Measurements from ENCODE around the gene MMP17.

Gene MMP17

DNA sequence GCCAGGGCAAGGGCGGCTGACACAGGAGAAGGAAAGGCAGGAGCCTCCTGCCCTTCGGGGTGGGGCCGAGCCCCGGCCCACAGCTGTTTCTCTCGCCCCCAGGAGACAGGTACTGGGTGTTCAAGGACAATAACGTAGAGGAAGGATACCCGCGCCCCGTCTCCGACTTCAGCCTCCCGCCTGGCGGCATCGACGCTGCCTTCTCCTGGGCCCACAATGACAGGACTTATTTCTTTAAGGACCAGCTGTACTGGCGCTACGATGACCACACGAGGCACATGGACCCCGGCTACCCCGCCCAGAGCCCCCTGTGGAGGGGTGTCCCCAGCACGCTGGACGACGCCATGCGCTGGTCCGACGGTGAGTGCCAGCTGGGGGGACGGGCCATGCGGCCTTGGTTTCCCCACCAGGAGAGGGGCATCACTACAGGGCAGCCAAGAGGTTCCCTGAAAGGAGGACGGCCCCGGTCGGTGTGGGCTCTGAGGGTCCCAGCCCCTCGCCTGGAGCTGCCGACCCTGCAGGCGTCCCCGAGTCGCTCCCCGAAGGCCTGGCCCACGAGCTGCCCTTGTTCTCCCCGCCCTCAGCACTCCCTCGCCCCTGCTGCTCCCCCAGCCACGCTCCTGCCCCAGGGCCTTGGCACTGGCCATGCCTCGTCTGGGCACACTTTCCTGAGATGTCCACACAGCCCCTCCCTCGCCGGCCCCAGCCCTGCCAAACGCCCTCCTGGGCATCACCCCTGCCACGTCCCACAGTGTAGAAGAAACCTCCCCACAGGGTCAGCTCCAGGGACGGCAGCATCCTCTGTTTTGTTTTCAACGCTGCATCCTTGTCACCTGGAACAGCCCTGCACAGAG lies 21.7 kb downstream of the MMP17 start:
- TF ChIP-seq REST (IDR thresholded peaks at IDR 0.05; ENCODE audit: insufficient read depth in 1 of 2, low read depth in 2 of 2, low read length in 2 of 2), result no peak
- no peak for TF ChIP-seq TAF1 (IDR thresholded peaks at IDR 0.05; ENCODE audit: borderline replicate concordance, insufficient read depth, low read length)
- TF ChIP-seq SIN3A (IDR thresholded peaks at IDR 0.05; ENCODE audit: borderline replicate concordance, insufficient read depth, low read length), result no peak
- no peak for TF ChIP-seq POLR2AphosphoS5 (IDR thresholded peaks at IDR 0.05; ENCODE audit: low read depth, low read length)
- no peak for TF ChIP-seq FOXP2 (optimal IDR thresholded peaks at IDR 0.05; ENCODE audit: borderline replicate concordance, extremely low read depth, extremely low read length, insufficient read depth)

GRCh38 chr12:131850856-131851559 lies 22.8 kb downstream of the MMP17 start:
- TF ChIP-seq SIN3A (IDR thresholded peaks at IDR 0.05; ENCODE audit: borderline replicate concordance, insufficient read depth, low read length) (no peak), FOXP2 (optimal IDR thresholded peaks at IDR 0.05; ENCODE audit: borderline replicate concordance, extremely low read depth, extremely low read length, insufficient read depth) (no peak), REST (IDR thresholded peaks at IDR 0.05; ENCODE audit: insufficient read depth in 1 of 2, low read depth in 2 of 2, low read length in 2 of 2) (no peak), TAF1 (IDR thresholded peaks at IDR 0.05; ENCODE audit: borderline replicate concordance, insufficient read depth, low read length) (no peak), POLR2AphosphoS5 (IDR thresholded peaks at IDR 0.05; ENCODE audit: low read depth, low read length) (no peak)

GRCh38 chr12:131851741-131852550 lies 23.8 kb downstream of the MMP17 start:
- TF ChIP-seq FOXP2 (optimal IDR thresholded peaks at IDR 0.05; ENCODE audit: borderline replicate concordance, extremely low read depth, extremely low read length, insufficient read depth) (no peak), POLR2AphosphoS5 (IDR thresholded peaks at IDR 0.05; ENCODE audit: low read depth, low read length) (no peak), SIN3A (IDR thresholded peaks at IDR 0.05; ENCODE audit: borderline replicate concordance, insufficient read depth, low read length) (no peak), TAF1 (IDR thresholded peaks at IDR 0.05; ENCODE audit: borderline replicate concordance, insufficient read depth, low read length) (no peak), REST (IDR thresholded peaks at IDR 0.05; ENCODE audit: insufficient read depth in 1 of 2, low read depth in 2 of 2, low read length in 2 of 2) (no peak)

DNA sequence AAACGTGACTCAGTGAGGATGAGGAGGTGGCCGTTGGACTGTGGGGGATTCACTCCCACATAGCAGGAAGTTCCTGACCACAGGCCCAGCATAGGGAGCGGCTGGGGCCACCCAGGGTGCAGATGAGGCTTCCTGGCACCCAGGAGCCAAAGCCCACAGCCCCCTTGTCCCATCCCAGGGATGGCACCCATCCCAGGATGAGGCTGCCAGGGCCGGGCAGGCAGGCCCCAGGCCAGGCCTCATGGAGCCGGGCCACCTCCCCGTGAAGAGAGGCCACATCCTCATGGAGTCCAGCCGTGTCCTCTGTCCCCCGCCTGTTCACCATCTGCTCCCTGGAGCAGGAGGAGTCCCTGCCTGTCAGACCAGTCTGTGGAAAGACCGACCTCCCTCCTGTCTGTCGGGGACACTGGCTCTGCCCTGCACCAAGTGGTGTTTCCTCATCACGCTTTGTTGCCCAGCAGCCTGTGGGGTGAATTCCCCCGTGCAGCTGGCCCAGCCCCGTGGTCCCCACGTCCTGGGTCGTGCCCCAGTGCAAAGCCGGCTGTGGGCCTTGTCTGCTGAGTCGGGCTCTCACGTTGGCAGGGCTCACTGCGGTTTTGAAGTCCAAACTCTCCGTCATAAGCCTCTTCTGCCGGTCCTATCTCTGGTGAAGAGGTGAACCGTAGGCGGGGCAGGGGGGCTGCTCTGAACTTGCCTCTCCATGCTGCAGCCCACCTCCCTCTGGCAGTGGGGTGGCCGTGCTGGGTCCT lies 24.5 kb downstream of the MMP17 start:
- no peak for TF ChIP-seq TAF1 (IDR thresholded peaks at IDR 0.05; ENCODE audit: borderline replicate concordance, insufficient read depth, low read length)
- TF ChIP-seq FOXP2 (optimal IDR thresholded peaks at IDR 0.05; ENCODE audit: borderline replicate concordance, extremely low read depth, extremely low read length, insufficient read depth), result no peak
- TF ChIP-seq SIN3A (IDR thresholded peaks at IDR 0.05; ENCODE audit: borderline replicate concordance, insufficient read depth, low read length), result no peak
- TF ChIP-seq POLR2AphosphoS5 (IDR thresholded peaks at IDR 0.05; ENCODE audit: low read depth, low read length), result no peak

Data from PFSK-1 (cell line).